NK-92 treated with Interleukin-12 subunit alpha and Interleukin-12 subunit beta, amount 100 ng/mL, for 24 hours (cell line): ENCODE measurements around the gene ASAP3.
"Not testable (repeated sequence)": the region's sequence is repeated elsewhere in the genome, so short reads cannot be mapped to it uniquely, and the experiment has no call there.

ENCODE experiments used
- DNase-seq: peaks from one replicate; lab custom pipeline; 2025; lab: John Stamatoyannopoulos, UW

Gene ASAP3

DNA sequence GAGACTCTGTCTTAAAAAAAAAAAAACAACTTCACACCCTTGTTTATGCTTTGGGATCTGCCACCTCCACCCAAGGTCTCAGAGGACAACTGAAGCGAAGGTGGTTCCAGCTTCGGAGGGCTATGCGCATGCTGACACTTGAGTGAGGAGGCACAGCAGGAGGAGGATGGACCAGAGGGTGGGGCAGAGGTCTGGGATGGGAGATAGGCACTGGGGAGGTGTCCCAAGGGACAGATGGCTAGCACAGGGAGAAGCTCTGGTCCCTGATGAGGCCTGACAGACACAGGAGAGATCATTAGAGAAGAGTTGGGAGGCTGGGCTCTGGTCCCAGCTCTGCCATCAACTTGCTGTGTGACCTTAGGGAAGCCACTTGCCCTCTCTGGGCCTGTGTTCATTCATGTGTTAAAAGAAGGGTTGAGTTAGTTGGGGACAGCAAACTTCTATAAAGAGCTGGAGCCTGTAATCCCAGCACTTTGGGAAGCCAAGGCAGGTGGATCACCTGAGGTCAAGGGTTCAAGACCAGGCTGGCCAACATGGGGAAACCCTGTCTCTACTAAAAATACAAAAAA is 30.2 kb upstream of the ASAP3 start:
- DNase-seq: no peak

DNA sequence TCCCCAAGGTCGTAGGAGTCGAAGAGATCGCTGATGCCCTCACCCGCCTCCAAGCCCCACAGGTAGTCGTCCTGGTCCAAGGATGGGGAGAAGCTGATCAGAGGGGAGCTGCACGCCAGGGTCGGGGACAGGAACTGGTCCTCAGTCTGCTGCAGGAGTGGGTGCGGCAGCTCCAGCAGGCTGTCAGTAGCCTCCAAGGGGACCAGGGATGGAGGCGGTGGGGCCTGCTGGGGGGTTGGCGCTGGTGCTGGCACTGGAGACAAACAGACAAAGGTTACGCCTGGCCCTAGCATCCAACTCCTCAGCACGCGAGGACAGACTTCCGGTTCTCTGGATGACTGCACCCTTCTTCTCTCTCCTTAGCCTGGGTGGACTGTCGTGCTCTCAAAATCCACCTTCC is 25.9 kb upstream of the ASAP3 start:
- DNase-seq: no peak

DNA sequence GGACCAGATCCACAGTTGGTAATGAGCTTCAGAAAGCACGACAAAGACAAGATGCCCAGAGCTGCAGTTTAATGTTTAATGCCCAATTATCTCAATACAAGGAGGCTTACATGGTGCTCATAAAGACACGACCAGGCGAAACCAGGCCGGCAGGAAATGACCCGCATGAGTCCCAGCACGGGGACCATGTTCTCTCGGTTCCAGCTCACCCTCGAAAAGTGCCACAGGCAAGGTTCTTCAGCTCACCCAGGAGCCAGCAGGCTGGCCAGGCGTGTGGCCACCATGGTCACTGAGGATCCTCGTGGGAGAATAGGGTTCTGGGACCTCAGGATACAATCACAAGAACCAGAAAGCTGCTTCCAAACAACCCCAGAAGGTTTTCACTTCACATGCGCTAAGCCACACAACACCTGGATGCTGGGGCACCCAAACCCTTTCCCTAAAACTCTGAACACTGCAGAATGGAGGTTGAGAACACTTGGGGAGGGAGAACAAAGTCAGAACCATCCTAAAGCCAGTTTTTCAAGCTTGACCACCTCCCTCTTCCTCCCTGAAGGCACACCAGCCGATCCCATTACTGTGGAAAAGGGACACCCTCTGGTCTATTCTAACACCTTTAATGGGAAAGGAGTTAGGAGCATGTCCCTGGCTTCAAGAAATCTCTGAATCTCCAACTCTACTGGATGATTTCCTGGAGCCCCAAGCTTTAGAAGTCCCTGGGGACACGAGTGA is 22.6 kb upstream of the ASAP3 start:
- DNase-seq: no peak

DNA sequence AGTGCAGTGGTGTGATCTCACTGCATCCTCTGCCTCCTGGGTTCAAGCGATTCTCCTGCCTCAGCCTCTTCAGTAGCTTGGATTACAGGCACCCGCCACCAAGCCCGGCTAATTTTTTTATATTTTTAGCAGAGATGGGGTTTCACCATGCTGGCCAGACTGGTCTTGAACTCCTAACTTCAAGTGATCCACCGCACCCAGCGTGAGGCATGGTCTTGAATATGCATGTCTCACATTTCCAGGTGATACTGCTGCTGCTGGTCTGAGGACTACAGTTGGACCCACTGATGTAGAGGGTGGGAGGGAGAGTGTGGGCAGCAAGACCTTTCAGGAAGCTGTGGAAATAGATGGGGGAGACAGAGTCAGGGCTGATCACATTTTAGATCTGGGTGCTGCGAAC is 21.9 kb upstream of the ASAP3 start:
- DNase-seq: no peak

DNA sequence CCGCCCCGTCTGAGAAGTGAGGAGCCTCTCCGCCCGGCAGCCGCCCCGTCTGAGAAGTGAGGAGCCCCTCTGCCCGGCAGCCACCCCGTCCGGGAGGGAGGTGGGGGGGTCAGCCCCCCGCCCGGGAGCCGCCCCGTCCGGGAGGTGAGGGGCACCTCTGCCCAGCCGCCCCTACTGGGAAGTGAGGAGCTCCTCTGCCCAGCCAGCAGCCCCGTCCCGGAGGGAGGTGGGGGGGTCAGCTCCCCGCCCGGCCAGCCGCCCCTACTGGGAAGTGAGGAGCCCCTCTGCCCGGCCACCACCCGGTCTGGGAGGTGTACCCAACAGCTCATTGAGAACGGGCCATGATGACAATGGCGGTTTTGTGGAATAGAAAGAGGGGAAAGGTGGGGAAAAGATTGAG is 20.2 kb upstream of the ASAP3 start:
- not testable (repeated sequence) for DNase-seq

- no peak for DNase-seq
These were observed 19.0 kb upstream of the ASAP3 start for GRCh38 chr1:23502951-23503350.

DNA sequence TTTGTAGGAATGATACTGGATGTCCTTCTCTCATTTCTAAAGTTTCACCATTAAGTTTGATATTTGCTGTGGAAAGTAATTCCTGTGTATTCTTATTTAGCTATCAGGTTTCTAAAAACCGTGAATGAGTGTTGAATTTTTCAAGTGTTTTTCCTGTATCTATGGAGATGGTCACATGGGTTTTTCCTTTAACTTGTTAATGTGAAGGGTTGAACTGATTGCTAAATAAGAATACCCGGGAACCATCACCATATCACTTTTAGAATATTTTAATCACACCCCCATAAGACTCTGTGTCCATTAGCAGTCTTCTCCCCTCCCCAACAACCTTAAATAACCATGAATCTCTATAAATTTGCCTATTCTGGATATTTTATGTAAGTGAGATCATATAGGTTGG is 16.5 kb upstream of the ASAP3 start:
- no peak for DNase-seq

DNA sequence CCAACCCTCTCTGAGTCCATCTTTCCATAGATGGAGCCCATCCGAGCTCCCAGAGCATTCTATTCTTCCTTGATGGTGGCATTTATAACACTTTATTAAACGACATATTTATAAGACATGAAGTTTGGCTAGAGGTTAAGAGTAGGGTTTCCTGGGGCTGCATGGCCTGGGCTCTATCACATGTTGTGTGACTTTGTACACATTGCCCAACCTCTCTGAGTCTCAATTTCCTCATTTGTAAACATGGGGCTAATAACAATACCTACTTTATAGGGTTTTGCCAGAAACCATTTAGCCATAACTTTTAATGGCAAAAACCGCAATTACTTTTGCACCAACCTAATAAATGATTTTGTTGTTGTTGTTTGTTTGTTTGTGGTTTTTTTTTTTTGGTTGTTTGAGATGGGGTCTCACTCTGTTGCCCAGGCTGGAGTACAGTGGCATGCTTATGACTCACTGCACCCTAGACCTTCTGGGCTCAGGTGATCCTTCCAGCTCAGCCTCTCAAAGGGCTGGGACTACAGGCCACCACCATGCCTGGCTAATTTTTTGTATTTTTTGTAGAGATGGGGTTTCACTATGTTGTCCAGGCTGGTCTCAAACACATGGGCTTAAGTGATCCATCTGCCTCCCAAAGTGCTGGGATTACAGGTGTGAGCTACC is 13.9 kb upstream of the ASAP3 start:
- no peak for DNase-seq

DNA sequence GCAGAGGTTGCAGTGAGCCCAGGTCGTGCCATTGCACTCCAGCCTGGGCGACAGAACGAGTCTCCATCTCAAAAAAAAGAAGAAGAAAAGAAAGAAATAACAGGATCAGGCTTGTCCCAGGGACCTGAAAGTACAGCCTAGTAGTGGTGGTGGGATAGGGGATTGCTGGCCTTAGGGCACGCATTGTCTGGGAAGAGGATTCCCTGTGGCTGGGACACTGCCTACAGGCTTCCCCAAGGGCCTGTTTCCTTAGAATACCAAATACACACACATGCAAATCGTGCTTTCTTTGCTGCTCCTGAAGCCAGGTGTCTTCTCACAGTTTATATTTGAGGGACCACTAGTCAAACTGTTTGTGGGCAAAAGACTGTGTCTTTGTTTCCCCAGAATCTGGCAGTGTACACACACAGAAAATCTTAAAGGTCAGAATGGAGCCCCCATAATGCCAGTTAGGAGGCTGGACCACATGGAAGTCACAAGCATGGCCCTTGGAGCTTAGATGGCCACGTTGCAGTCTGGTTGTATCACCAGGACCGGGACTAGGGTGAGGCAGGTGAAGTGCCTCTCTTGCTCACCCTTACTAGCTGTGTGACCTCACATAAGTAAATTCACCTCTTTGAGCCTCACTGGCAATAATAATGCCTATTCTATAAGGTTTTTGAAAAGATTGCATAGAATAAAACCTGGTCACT is 12.7 kb upstream of the ASAP3 start:
- no peak for DNase-seq

DNA sequence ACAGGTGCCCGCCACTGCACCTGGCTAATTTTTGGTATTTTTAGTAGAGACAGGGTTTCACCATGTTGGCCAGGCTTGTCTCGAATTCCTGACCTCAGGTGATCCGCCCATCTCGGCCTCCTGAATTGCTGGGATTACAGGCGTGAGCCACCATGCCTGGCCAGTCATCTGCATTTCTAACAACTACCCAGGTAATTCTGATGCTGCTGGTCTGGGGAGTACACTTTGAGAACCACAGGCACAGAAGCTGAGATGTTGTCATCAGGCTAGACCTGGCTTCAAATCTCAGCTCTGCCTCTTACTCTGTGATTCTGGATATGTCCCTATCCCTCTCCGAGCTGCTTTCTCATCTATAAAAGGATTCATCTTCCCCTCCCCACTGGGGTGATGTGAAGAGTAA is 10.9 kb upstream of the ASAP3 start:
- not testable (repeated sequence) for DNase-seq

DNA sequence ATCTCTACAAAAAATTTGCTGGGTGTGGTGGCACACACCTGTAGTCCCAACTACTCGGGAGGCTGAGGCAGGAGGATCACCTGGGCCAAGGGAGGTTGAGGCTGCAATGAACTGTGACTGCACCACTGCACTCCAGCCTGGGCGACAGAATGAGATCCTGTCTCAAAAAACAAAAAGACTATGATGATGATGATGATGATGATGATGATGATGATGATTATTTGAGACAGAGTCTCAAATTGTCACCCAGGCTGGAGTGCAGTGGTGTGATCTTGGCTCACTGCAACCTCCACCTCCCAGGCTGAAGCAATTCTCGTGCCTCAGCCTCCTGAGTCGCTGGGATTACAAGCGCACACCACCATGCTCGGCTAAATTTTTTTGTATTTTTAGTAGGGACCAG is 8.8 kb upstream of the ASAP3 start:
- DNase-seq: not testable (repeated sequence)

DNA sequence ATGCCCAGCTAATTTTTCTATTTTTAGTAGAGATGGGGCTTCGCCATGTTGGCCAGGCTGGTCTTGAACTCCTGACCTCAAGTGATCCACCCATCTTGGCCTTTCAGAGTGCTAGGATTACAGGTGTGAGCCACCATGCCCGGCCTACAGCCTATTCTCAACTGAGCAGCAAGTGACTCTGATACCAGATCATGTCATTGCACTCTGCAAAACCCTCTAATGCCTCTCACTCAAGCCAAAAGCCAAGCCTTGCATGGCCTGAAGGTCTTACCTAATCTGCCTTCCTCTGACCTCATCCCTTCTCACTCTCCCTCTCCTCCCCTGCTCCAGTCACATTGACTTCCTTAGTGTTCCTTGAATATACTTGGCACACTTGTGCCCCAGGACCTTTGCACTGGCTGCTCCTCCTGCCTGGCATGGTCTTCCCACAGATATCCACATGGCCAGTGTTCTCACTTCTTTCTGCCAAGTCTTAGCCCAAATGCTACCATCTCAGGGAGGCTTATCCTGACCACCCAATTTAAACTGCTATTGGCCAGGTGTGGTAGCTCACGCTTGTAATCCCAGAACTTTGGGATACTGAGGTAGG is 8.2 kb upstream of the ASAP3 start:
- DNase-seq: no peak

GRCh38 chr1:23489842-23490241 is 5.9 kb upstream of the ASAP3 start:
- DNase-seq: no peak

- no peak for DNase-seq
These were observed 988 bp upstream of the ASAP3 start for GRCh38 chr1:23485002-23485332.

GRCh38 chr1:23484253-23485001 is 448 bp upstream of the ASAP3 start:
- no peak for DNase-seq

DNA sequence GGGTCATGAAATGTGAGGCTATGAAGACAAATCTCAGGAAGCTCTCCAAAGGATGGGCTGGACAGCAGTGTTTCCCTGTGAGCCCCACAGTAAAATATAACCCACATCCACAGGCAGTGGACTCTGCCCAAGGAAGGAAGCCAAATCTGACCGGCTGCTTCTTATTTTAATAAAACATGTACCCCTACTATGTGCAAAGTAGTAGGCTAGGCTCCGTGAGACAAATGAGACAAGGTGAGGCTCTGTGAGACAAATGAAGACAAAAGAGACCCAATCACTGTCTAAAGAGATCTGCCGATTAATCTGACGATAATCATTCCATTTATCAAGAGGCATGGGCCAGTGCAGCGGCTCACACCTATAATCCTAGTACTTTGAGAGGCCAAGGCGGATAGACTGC is 2.1 kb downstream of the ASAP3 start:
- DNase-seq: no peak

DNA sequence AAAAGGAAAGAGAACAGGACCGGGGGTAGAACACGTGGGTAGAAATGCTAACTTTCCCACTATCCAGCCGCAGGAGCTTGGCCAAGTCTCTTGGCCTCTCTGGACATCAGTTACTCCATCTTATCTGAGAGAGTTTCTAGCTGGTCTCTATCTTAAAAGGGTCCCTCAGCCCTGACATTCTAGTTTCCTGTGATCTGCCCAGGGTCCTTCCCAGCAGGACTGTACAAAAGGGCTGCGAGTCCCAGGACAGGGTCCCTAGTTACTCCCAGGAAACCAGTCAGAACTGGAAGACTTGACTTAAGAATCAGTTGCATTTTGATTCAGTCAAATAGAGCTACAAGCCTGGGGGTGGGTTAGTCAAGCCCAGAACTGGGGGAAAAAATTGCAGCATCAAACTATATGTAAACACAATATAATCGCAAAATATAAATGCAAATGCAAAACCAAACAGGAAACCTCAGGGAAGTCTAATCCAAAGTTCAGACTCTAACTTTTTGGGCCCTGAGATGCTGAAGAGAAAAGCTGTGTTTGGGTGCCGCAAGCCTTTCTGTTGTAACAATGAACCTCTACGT is 2.9 kb downstream of the ASAP3 start:
- no peak for DNase-seq

DNA sequence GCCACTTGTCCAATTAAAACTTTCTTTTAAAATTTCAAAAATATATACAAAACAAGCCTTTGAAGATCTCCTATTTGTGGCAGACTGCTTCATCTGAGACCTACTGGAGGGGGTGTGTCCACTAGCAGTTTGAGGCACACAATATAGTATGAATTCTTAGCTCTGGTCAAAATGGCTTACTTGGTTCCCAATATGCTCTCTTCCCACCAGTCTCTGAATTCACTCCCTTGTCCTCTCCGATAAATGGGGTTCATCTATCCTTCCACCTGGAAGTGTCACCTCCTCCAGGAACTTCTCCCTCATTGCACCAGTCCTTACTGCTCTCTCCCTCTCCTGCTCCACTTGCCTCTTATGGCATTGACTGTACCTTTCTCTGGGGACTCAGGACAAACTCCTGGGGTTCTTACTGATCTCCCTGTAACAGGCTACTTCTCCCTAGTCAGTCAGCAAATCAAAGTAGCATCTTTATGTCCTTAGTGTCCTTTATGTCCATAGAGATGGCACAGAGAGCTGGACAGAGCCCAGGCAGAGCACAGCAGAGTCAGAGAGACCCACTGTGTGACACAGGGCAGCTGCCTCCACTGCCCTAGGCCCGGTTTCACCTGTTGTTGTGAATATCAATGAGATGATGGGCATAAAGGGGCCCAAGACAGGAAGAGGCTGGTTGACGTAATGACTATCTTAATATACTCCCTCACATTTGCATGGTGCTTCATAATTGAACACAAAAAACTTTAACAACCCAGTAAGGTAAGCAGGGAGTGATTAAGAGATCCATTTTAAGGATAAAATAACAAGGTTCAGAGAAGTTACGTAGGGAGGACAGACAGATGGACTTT is 3.6 kb downstream of the ASAP3 start:
- DNase-seq: no peak

DNA sequence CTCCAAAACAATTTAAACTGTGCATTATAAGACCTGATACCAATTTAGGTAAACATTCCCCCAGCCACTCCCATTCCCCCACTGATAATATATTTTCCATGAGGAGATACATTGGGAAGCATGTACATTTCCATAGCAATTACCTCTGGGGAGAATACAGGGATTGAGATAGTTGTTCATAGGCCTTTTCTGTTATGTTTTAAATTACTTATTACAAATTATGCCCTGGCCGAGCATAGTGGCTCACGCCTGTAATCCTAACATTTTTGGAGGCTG is 4.4 kb downstream of the ASAP3 start:
- DNase-seq: no peak

GRCh38 chr1:23478896-23479665 is 4.9 kb downstream of the ASAP3 start:
- DNase-seq: no peak
